GM19468 (cell line): ENCODE measurements around the gene DLGAP5.

Experiments used
- ATAC-seq: cut with Tn5 transposase; IDR thresholded peaks from one replicate; pipeline ENCODE4 v1.9.1; 2021; ENCODE audit warnings: mild to moderate bottlenecking, moderate library complexity, moderate number of reproducible peaks; ENCODE audit not compliant: unreplicated experiment; ENCODE audit errors: extremely low read depth

The DLGAP5 gene

DNA sequence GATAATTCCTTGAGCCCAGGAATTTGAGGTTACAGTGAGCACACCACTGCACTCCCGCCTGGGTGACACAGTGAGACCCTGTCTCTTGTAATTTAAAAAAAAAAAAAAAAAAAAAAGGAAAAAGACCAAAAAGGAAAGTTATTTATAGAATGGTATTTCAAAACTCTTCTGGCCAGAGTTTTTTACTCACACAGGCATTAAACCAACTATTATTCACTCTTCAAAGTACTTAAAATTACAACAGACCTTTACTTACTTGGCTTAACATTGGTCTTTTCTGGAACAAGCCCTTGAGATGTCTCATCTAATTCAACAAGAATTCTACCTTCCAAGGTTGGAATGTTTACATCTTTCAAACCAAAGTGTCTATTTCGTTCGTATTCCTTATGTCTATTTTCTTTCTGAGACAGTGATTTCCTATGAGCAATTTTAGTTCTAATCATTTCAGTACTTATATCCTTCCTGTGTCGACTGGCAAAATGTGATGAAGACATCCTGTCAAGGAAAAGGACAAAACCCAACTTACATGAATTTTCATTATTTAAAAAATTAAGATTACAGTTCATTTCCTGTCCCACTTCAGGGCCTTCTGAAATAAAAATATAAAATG lies 2.6 kb downstream of the DLGAP5 start:
- no peak for ATAC-seq

DNA sequence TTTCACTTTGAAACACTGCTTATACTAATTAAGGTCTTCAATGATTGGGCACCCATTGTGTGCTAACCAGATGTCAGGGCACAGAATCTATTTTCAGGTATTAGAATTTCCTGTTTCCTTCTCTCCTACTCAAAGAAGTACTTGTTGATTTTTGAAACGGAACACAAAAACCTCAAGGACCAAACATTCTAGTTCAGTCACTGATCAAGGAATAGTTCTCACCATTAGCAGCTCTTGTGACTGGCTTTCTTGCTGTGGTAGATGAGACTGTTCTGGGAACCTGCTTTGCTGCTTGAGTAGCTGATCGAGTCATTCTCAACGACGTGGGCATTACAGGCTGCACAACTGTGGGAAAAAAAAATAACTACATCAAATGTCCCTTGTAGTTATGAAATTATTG lies 11.0 kb downstream of the DLGAP5 start:
- peak; percentile 44 for ATAC-seq

DNA sequence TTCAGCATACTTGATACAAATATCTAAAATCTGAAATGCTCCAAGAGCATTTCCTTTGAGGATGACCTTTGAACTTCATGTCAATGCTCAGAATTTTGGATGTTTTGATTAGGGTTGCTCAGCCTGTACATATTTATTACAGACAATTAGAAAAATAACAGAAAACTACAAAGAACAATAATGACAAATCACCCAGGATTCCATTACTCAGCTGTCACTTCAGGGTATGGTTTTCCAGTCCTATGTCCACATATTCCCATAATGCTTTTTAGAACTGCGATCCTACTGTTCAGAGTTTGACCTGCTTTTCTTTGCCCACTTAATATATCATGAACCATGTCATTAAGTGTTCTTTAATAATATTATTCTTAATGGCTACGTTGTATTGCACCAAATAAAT lies 11.4 kb downstream of the DLGAP5 start:
- no peak for ATAC-seq

DNA sequence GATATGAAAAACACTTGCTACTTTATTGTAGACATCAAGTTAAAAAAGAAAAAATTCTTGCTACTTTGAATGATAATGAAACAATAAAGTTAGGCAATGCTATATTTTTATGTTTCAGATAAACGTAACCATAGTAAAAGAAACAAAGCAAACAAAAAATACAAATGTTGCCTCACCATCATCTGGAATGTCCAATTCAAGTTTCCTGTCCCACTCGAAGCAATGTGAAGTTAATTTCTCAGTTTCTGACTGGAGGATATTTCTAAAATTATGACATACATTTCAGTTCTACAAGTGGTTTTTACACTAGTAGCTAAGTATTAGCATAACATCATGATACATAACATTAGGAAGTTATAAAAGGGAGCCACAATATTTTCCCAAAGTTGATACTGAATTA lies 20.9 kb downstream of the DLGAP5 start:
- ATAC-seq: no peak

DNA sequence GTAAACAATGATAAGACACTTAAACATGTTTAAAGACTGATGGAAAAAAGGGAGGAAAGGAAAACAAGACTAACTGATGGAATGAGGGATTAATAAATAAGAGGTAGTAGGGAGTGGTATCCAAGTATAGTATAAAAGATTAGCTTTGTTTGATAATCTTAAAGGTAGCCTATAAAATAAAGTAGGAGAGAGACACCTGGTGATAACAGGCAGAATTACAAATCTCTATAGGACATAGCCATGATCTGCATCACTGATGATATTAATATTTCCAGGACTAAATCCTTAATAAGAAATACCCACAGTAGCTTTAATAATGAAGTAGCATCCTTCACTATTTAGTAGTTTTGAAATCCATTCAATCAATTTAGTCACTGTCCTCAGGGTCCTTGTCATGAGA lies 30.4 kb downstream of the DLGAP5 start:
- ATAC-seq: no peak

DNA sequence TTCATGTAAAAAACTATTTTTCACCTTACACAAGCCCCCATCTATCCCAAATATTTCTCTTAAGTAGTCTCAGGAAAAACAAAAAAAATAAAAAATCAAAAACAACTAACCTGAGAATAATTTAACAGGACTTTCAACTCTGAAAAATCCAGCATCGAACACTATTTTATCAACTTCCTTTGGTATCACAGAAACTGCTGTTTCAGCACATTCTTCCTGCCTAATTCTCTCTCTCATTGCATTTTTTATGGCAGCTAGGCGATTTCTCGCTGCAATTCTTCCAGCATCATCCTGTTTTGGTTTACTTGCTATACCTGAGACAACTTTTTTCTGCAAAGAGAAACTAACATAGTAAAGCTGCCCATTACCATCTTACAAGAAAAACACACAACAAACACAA lies 33.0 kb downstream of the DLGAP5 start:
- ATAC-seq: no peak

DNA sequence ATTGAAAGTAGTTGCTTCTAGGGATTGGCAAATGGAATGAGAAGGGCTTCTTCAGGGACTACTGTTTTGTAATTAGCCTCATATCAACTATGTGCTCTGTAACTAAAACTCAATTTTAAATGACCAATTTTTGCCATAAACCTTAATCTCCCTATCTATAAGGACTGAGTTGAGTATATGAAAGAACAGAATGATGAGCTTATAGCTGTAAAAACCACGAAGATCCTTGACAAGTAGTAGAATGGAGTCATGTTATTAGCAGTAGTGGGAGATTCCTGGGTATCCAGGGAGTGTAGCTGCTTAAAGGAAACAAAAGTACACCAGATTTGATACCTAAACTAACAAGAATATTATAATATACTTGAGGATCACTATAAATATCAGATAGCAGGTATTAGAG lies 34.3 kb downstream of the DLGAP5 start:
- no peak for ATAC-seq

DNA sequence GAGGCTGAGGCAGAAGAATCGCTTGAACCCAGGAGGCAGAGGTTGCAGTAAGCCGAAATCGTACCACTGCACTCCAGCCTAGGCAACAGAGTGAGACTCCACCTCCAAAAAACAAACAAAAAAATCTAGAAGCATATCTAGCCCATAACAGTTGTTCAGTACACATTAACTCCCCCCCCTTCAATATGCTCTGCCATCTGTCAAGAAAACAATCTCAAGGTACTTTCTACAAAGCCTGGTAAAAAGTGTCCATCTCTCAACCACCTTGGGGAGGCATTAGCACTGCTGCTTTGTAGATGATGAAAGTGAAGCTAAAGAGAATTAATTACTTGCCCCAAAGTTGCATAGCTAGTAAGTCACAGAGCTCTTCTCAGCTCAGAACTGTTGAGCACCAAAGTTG lies 37.4 kb downstream of the DLGAP5 start:
- no peak for ATAC-seq

DNA sequence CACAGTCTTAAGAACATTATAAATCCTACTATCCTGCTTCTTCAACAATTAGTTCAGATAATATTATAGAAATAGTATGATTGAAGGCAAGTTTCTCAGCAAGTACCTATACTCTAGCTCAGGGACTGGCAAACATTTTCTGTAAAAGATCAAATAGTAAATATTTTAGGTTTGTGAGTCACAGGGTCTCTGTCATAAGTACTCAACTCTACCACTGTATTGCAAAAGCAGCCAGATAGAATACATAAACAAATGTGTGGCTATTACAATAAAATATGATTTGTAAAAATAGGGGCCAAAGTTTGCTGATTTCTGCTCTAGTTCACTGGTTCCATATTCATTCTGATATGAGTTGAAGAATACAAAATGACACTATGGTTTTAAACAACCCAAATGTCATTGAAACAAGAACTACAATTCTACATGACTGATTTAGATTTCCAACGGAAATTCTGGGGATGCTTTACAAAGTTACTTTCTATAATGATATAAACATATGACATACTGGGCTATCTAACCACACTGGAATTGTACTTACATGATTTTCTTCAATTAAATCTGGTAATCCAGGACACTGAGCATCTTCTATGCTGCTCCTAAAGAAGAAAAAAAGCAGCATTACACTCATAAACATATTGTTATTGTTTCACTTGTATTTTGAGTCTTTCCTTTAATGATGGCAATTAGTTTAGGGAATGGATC lies 39.2 kb downstream of the DLGAP5 start:
- no peak for ATAC-seq

DNA sequence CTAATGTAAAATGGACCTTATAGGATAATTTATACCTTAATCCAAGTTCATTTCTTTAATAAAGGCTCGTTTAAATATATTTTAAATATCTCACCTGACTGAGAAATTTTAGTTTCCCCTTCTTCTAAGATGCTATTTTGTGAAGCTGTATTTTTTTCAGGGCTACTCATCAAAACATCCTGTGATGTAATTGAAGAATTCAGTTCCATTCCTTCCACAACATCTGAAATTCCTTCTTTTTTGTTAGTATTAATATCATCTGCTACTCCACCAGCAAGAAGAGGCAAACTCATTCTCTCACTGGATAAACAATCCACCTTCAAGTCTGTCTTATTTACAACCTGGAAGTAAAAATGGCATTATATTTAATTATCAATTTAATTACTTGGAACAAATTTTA lies 39.8 kb downstream of the DLGAP5 start:
- no peak for ATAC-seq

DNA sequence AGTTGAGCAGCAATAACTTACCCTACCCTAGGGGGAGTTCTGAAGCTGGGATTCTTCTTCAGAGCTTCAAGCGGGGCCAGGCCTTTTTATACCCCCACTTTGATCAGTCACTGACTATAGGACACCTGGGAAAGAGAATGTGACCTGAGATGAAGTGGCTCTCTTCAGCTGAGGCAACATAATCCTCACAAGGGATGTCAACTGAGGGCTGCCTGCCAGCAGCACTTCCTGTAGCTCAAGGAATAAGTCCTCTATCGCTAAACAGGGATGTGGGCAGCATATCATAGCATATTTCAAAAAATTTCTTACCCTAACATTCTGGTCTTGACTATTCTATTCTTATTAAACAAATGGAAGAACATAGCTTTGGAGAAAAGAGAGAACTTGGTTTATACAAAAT lies 45.0 kb downstream of the DLGAP5 start:
- ATAC-seq: no peak

DNA sequence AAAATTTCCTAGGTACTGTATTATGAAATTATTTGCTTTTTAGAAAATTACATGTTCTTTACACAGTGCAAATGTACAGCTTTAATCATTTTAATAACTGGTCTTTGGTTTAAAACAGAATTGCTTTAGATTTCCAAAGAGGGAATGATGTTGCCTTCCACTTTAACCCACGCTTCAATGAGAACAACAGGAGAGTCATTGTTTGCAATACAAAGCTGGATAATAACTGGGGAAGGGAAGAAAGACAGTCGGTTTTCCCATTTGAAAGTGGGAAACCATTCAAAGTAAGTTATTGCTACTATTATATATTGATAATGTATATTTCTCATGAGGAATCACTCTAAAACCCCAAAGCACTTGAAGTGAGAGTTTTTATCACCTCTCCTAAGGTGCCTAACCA lies 48.9 kb downstream of the DLGAP5 start:
- no peak for ATAC-seq

DNA sequence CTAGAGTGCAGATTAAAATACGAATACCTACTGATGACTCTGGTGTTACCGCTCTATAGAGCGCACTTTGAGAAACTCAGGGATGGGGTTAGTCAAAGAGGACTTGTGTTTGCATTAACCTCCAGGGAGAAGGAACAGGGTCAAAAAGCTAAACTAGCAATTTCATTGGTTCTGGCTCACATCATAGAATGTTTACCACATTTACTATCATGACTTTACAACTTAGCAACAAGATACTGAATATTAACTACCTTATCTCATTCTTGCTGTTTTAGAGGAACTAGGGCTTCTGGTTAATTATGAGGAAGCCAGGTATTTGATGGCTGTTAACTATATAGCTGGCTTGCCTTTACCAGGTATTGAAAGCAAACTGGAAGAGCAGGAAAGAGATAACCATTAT lies 49.6 kb downstream of the DLGAP5 start:
- no peak for ATAC-seq

DNA sequence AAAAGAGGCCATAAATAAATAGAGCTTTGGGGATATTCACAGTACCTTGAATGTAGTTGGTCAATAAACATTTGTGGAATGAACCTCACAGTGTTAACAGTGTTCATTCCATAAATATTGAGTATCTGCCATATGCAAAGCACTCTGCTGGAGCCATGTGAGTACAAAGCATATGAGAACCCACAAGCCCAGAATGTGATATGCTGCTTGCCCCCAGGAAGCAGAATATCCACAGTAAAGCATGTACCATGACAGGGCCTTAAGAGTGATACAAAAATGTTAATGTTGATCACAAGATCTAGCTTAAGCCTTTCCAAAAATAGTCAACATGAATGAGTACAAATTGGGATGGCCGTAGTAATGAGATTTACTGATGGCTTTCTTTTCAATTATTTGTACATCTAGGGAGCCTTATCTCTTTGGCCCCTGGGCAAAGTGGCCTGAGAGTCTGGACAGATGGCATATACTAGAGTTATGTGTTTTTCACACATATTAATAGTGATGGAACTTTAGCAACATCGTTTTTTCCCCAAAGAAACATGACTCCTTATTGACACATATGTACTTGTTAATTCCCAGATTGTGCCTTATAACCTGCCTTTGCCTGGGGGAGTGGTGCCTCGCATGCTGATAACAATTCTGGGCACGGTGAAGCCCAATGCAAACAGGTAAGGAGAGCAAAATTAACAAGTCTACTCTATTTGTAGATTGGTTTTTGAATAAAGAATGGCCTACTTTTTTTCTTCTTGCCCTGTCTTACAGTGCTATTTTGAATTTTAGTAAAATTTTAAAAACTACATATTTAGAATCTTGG lies 51.5 kb downstream of the DLGAP5 start:
- ATAC-seq: no peak

DNA sequence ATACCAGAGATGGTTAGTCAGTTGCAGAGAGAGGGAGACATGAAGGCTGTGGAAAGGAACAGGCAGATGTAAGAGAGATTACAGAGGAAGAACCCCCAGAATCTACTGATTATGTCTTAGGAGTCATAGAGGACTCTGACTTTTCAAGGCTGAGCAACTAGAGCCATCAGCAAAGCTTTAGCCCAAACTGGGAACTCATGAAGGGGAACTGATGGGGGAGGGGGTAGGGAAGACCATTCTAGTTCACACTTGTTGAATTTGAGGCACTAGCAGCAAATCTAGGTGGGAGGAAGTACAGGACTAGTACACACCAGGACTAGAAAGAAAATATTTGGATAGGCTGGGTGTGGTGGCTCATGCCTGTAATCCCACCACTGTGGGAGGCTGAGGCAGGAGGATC lies 52.2 kb downstream of the DLGAP5 start:
- ATAC-seq: no peak

DNA sequence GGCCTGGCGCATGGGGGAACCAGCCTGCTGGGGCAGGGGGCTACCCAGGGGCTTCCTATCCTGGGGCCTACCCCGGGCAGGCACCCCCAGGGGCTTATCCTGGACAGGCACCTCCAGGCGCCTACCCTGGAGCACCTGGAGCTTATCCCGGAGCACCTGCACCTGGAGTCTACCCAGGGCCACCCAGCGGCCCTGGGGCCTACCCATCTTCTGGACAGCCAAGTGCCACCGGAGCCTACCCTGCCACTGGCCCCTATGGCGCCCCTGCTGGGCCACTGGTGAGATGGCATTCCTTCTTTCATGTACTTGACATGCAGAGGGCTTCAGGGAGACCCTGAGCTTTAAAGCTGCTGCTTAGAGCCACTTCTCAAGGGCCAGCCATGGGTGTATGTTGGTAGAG lies 53.3 kb downstream of the DLGAP5 start:
- ATAC-seq: no peak

DNA sequence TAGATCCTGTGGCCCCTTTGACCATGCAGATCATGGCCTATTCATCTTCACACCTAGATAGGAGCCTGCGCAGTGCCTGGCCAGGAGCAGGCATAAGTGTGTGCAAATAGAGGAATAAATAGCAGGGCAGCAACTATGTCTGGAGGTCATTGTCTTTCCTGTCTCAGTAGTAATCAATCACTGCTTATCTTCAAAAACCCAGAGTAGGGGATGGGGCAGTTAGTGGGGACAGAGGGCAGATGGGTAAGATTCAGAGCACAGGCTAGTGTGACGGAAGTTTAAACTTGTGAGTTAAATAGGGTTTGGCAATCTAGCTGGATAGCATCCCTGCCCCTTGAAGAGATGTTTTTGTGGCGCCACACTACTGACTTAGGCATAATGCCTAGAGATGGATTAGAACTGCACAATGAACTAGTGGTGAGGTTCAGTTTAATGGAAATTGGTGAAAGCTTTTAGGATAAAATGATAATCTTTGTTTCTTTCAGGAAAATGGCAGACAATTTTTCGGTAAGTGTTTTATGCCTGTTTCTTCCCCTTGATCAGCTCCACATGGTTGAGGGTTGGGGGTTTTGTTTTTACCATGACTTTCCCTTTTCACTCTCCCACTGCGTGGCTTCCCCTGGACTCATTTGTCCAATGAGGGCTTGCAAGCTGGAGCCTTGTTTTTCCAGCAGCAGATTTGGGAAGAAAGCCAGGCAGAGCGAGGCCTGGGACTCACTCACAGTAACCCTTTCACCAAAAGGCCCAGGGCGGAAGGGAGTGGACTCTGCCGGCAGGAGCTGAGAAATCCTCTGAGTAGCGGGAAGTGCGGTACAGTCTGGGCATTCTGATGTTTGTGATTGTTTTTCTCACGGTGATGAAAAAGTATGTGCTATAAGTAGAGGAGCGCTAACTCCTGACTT lies 54.2 kb downstream of the DLGAP5 start:
- no peak for ATAC-seq

DNA sequence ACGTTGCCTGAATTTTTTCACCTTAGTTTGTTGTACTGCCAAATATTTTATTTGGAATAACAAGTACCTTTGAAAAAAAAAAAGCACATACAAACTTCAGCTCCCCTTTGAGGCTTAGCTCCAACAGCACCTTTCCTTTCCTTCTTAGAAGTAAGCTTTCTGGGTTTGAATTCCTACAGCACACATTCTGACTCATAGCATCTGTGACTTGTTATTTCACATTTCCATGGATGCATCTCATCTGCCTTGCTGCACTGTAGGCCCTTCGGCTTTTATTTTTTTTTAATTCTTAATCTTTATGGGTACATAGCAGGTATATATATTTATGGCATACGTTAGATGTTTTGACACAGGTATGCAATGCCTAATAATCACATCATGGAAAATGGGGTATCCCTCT lies 55.1 kb downstream of the DLGAP5 start:
- ATAC-seq: no peak

DNA sequence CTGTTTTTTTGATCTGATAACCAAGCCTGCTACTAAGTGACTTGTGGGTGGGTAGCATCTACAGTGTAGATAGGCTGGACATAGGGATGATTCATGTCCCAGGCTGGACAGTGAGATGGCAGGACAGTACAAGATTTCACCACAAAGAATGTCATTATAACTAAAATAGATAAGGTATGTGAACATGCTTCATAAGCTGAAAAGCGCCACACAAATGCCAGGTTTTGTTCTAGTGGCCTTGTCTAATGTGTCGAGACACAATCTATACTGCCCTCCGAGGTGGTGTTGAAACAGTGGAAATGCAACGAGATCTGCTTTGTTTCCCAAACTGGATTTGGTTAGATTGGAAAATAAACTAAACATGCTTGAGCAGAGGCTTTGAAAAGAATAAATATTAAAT lies 58.0 kb downstream of the DLGAP5 start:
- ATAC-seq: no peak

DNA sequence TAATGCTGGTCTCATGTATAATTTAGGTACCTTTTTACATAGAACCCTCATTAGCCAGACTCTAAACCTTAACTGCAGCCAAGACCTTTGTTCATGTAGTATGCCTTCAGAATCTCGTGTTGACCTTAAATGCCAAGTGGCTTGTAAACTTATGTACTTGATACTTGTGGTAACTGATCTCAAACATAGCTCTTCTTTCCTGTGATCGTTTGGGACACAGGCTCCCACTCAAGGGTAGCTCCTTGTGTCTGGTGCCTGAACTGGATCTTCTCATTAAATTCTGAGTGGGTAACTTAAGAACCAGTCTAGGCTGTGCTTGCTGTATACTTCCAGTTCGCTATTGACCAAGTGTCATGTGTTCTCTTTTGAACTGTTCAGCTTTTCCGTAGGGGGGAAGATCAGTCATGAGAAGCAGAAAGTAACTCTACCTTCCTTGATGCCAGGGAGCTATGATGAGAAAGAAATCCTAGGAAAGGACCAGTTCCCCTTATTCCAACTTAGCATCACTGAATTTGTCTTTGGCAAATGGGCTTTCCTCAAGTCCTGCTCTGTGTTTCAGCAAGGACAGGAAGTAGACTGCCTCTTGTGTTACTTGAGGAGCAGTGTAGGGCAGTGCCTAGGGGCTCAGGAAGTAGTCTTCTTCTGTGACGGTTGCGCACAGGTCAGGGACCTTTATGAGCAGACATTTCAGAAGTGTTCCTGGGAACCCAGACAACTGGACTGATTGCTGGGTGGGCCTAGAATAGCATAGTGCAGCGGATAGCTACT lies 59.8 kb downstream of the DLGAP5 start:
- no peak for ATAC-seq
